Mononuclear cell (primary cell): ENCODE results near the gene TCHHL1. TPM values are rescaled to one million over a fixed set of nuclear protein-coding genes. Genes with fewer than 3 reads are reported as not detected.

Source experiments
- H3K27me3 ChIP-seq: 2 replicates; pipeline ENCODE4 v1.6.0; 2011; ENCODE audit warnings: low read length, control low read depth; ENCODE audit not compliant: insufficient read depth
- H3K4me1 ChIP-seq: 2 replicates; pipeline ENCODE4 v1.5.1; 2011; ENCODE audit warnings: mild to moderate bottlenecking, low read length, control low read depth; ENCODE audit not compliant: insufficient read depth
- H3K4me3 ChIP-seq: 2 replicates; pipeline ENCODE4 v1.5.1; 2011; ENCODE audit warnings: mild to moderate bottlenecking, low read length, moderate library complexity
- H3K9me3 ChIP-seq: 2 replicates; pipeline ENCODE4 v1.5.1; 2011; ENCODE audit warnings: low read depth, mild to moderate bottlenecking, control low read depth, low read length
- total RNA-seq: library from RNA; depleted of rRNA; stranded (reverse); fragments of >200 nt; gene quantifications from one replicate; pipeline ENCODE4 v1.2.3, GENCODE V29; 2012

Gene TCHHL1
- total RNA-seq, 1 donor: not detected

- Histone ChIP-seq H3K9me3 (no peaks in the 10 kb centered on the region), H3K27me3 (peaks cover 52% of the 10 kb centered on the region), H3K4me1 (peaks cover 43% of the 10 kb centered on the region), H3K4me3 (no peak overlapping the region)
These were observed 35.5 kb downstream of the TCHHL1 start for GRCh38 chr1:152053375-152053774.

- Histone ChIP-seq H3K27me3 (peaks cover 44% of the 10 kb centered on the region), H3K4me3 (no peak overlapping the region), H3K9me3 (no peaks in the 10 kb centered on the region), H3K4me1 (peaks cover 50% of the 10 kb centered on the region)
These were observed 36.3 kb downstream of the TCHHL1 start for GRCh38 chr1:152052606-152053005.

DNA sequence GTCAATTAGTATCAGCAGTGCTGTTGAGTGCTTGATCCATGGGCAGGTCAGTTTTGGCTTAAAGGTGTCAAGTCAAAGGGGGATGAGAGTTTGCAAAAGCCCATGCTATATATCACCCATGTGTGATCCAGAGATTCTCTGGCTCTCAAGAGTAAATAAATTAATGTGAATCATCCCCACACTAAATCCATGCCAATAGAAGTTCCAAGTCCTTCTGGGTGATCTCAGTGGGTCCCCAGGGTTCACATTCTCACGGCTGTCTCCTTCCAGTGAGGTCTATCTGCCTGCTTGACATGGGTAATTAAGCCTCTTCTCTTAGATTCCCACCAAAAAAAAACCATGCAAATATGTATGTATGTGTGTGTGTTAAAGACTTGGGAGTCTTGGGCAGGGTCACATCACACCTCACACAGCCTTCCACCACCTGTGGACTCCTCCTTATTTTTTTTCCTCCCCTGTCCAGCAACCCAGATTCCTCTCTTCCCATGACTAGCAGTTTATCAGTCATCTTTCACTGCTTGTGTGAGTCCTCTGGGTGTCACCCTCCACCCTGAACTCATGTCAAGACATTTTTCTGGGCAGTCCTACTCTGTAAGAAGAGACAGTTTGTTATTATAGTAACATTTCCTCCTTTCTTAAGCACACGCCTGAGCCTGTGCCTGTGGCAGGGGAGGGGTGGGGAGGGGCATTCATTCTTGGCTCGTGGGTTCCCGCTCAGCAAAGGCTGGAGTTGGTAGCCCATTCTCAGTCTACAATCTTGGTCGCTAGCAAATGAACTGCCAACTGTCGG, 37.8 kb downstream of the TCHHL1 start:
- H3K9me3 ChIP-seq: no peaks in the 10 kb centered on the region
- no peak overlapping the region for H3K4me3 ChIP-seq
- H3K27me3 ChIP-seq: peaks cover 33% of the 10 kb centered on the region
- H3K4me1 ChIP-seq: peaks cover 65% of the 10 kb centered on the region

DNA sequence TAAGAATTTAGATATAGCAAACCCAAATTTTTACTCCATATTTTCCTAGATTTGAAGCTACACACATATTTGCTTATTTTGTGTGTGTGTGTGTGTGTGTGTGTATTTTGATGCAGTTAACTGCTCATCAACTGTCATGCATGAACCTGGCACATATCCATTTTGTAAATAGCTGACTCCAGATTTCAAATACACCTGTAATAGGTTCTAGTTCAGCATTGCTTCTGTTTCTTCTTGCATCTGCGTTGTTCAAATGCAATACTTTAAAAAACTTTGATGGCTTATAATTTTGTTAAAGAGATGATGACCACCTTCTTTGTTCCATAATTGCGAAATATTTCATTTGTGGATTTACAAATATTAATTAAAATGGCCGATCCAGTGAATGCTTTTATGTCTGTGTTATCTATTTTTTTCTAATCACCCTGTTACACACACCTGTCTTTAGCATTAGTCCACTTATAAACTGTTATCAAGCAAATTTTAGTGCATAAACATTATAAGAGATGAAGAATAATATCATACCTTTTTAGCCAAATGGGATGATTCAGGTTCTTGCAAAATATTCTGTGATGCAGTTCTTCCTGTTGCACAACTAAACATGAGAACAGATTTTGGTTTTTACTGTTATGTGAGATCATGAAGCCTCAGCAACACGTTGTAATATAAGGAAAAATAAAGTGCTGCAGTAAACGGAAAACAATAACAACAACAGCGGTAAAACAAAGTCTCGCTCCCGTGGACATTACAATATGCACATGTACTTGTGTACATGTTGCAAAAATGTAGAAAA, 39.4 kb downstream of the TCHHL1 start:
- H3K9me3 ChIP-seq: no peaks in the 10 kb centered on the region
- peaks cover 17% of the 10 kb centered on the region for H3K27me3 ChIP-seq
- peaks cover 69% of the 10 kb centered on the region for H3K4me1 ChIP-seq
- H3K4me3 ChIP-seq: no peak overlapping the region

- Histone ChIP-seq H3K4me3 (no peak overlapping the region), H3K27me3 (peaks cover 8% of the 10 kb centered on the region), H3K9me3 (no peaks in the 10 kb centered on the region), H3K4me1 (peaks cover 69% of the 10 kb centered on the region)
These were observed 40.4 kb downstream of the TCHHL1 start for GRCh38 chr1:152048416-152049009.

DNA sequence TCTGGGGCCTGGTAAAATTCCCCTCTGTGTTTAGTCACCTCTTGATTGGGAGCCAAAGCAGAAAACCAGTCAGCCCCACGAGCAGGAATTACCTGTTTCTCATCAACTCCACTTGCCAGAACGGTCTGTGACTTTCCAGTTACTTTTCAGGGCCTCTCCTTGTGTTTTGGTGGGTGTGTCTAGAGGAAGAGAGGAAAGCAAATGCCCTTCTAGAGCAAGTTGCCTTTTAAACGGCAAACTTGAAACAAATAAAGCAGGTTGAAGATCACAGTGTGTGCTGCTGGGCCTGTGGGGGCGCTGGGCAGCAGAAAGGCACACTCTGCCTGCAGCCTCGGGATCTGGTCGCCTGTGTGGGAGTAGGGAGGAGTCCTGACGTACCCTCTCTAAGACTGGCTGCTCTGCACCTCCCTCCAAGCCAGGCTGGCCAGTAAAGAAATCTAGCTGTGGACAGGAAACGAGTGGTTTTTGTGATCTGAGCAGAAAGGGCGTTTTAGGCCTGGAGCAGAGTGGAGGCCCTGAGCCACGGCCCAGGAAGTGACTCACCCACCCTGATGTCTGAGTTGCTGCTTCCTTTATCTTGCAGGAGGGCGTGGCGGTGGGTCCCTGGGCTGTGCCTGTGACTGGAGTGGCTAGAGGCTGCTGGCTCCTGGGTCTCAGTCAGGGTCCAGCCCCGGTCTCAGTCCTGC, 41.0 kb downstream of the TCHHL1 start:
- H3K4me3 ChIP-seq: peak overlapping the region; percentile 26
- no peaks in the 10 kb centered on the region for H3K9me3 ChIP-seq
- H3K4me1 ChIP-seq: peaks cover 69% of the 10 kb centered on the region
- H3K27me3 ChIP-seq: peaks cover 1% of the 10 kb centered on the region

DNA sequence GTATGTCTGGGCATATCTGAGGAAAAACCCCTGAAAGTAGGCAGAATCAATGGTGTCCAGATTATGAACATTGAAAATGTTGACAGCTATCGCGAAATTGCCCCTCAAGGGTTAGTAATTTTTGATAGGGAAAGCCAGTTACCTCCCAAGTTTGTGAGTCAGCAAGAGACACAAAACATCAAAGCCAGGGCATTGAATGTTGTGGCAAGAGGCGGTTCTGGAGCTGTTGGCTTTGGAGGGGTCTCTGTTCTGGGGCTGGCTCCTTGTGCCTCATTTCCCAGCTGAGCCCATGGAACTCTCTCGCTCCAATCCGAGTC, 41.5 kb downstream of the TCHHL1 start:
- peak overlapping the region; percentile 26 for H3K4me3 ChIP-seq
- no peaks in the 10 kb centered on the region for H3K27me3 ChIP-seq
- no peaks in the 10 kb centered on the region for H3K9me3 ChIP-seq
- peaks cover 65% of the 10 kb centered on the region for H3K4me1 ChIP-seq

DNA sequence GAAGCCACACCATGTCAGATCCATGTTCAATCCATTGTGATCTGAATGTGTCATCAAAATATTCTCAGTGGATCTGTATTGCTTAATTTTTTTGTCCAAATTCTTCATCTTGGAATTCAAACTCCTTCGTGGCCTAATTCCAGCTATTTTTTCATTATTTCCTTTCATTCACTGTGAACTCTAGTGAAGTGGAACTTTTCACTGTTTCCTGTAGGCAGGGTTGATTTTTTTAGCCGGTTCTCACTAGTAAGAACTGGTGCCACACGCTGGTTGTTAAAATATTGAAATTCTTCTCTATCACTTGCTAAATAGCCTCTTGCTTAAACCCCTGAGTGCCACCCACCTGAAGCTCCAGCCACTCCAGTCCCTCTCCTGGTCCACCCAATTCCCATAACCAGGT, 44.5 kb downstream of the TCHHL1 start:
- H3K27me3 ChIP-seq: no peaks in the 10 kb centered on the region
- H3K9me3 ChIP-seq: no peaks in the 10 kb centered on the region
- no peak overlapping the region for H3K4me3 ChIP-seq

GRCh38 chr1:152043870-152044269, 45.0 kb downstream of the TCHHL1 start:
- H3K4me3 ChIP-seq: no peak overlapping the region
- H3K4me1 ChIP-seq: peaks cover 57% of the 10 kb centered on the region
- H3K9me3 ChIP-seq: no peaks in the 10 kb centered on the region
- H3K27me3 ChIP-seq: no peaks in the 10 kb centered on the region

More for the DNA sequence above, 44.5 kb downstream of the TCHHL1 start:
- peaks cover 57% of the 10 kb centered on the region for H3K4me1 ChIP-seq

- Histone ChIP-seq H3K27me3 (no peaks in the 10 kb centered on the region), H3K9me3 (no peaks in the 10 kb centered on the region), H3K4me1 (peaks cover 58% of the 10 kb centered on the region), H3K4me3 (no peak overlapping the region)
These were observed 46.8 kb downstream of the TCHHL1 start for GRCh38 chr1:152042030-152042429.

GRCh38 chr1:152039886-152040285, 49.0 kb downstream of the TCHHL1 start:
- no peaks in the 10 kb centered on the region for H3K27me3 ChIP-seq
- H3K9me3 ChIP-seq: no peaks in the 10 kb centered on the region
- H3K4me3 ChIP-seq: no peak overlapping the region
- H3K4me1 ChIP-seq: peaks cover 55% of the 10 kb centered on the region

GRCh38 chr1:152039461-152039860, 49.4 kb downstream of the TCHHL1 start:
- peaks cover 60% of the 10 kb centered on the region for H3K4me1 ChIP-seq
- no peak overlapping the region for H3K4me3 ChIP-seq
- H3K27me3 ChIP-seq: no peaks in the 10 kb centered on the region
- H3K9me3 ChIP-seq: no peaks in the 10 kb centered on the region

GRCh38 chr1:152038871-152039270, 50.0 kb downstream of the TCHHL1 start:
- no peaks in the 10 kb centered on the region for H3K9me3 ChIP-seq
- peaks cover 65% of the 10 kb centered on the region for H3K4me1 ChIP-seq
- H3K4me3 ChIP-seq: no peak overlapping the region
- H3K27me3 ChIP-seq: no peaks in the 10 kb centered on the region

GRCh38 chr1:152036267-152037216, 52.3 kb downstream of the TCHHL1 start, which contains the start of gene S100A11:
TSS of gene S100A11 (minus strand) at chr1:152037004. CDS start at chr1:152036915, 89 bp downstream.
- peaks cover 87% of the 10 kb centered on the region for H3K4me1 ChIP-seq
- no peaks in the 10 kb centered on the region for H3K9me3 ChIP-seq
- peak within 1 kb of the TSS; percentile 80 for H3K4me3 ChIP-seq
- H3K27me3 ChIP-seq: no peaks in the 10 kb centered on the region
